ENCODE data around the gene GOLGA2. TPM values are rescaled to one million over a fixed set of nuclear protein-coding genes. Genes with fewer than 3 reads are reported as not detected.

The GOLGA2 gene
- total and polyA plus RNA-seq, 2 donors (not counting 1 experiment from before 2014, with no cell fraction given) = 118 to 126 TPM

DNA sequence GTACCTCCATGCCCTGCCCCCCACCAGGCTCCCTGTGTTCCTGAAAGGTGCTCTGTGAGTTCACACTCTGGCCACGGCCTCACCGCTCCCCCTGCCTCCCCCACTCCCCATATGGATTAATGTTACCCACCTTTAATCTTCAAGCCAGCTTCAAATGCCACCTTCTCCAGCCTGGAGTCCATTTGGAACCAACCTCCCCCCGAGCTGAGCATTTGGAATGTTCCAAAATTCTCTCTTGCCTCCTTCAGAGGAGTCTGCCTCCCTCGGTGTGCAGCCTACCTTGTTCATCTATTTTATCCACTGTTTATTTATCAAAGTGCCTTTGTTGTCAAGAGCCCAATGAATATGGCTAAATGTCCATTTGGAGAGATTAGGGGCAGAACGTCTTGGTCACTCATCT lies 4.3 kb downstream of the GOLGA2 start:
- DNase-seq (ENCODE audit: low read depth in 2 of 2) = no peak
- H3K9me3 ChIP-seq (ENCODE audit: control insufficient read depth, insufficient read depth, low read depth, low read length) = no peaks in the 10 kb centered on the region
- TF ChIP-seq, protein P1, sequence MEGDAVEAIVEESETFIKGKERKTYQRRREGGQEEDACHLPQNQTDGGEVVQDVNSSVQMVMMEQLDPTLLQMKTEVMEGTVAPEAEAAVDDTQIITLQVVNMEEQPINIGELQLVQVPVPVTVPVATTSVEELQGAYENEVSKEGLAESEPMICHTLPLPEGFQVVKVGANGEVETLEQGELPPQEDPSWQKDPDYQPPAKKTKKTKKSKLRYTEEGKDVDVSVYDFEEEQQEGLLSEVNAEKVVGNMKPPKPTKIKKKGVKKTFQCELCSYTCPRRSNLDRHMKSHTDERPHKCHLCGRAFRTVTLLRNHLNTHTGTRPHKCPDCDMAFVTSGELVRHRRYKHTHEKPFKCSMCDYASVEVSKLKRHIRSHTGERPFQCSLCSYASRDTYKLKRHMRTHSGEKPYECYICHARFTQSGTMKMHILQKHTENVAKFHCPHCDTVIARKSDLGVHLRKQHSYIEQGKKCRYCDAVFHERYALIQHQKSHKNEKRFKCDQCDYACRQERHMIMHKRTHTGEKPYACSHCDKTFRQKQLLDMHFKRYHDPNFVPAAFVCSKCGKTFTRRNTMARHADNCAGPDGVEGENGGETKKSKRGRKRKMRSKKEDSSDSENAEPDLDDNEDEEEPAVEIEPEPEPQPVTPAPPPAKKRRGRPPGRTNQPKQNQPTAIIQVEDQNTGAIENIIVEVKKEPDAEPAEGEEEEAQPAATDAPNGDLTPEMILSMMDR (conservative IDR thresholded peaks at IDR 0.05 in 1 of 2, IDR thresholded peaks at IDR 0.05 in 1 of 2; ENCODE audit: low read depth in 1 of 2, low read length in 2 of 2) = no peak
- TF ChIP-seq EZH2 (IDR thresholded peaks at IDR 0.05; ENCODE audit: low read length, missing control alignments) = no peak
- H3K4me3 ChIP-seq (replicated peaks in 1 of 4; ENCODE audit: control extremely low read depth in 1 of 4, insufficient read depth in 1 of 4, low read depth in 3 of 4, low read length in 4 of 4) = no peak overlapping the region
- H3K36me3 ChIP-seq (ENCODE audit: control insufficient read depth, insufficient read depth, low read length) = peaks cover 27% of the 10 kb centered on the region
- H4K20me1 ChIP-seq (ENCODE audit: control insufficient read depth, extremely low read depth, insufficient read depth, low read length) = no peaks in the 10 kb centered on the region
- peaks cover 28% of the 10 kb centered on the region for H3K79me2 ChIP-seq (ENCODE audit: control insufficient read depth, insufficient read depth, low read length)
- no peak overlapping the region for H2AFZ ChIP-seq (ENCODE audit: low read length)
- H3K27ac ChIP-seq (ENCODE audit: insufficient read depth, low read length) = no peak overlapping the region
- peaks cover 4% of the 10 kb centered on the region for H3K4me1 ChIP-seq (ENCODE audit: control insufficient read depth, extremely low read depth, insufficient read depth, low read length)
- no peak overlapping the region for H3K4me2 ChIP-seq (ENCODE audit: extremely low read depth, insufficient read depth, low read length)
- H3K27me3 ChIP-seq (ENCODE audit: control insufficient read depth, insufficient read depth, low read length) = no peaks in the 10 kb centered on the region
- H3K9ac ChIP-seq (ENCODE audit: insufficient read depth, low read length) = no peak overlapping the region

DNA sequence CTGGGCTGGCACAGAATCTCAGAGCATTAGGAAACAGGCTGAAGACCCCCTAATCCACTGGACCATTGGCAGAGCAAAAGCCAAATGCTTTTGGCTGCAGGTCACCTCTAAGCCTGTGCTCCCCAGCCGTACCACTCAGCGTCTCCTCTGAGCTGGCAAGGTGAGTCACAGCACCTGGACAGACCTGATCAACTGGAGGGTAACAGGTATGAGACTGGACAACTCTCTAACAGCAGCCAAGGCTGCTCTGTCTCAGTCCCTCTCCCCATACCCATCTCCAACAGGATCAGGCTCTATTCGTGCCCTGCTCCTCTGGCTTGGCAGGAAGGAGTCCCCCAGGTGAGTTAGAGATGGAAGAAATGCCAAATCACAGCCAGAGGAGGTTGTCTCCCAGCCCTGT lies 4.7 kb downstream of the GOLGA2 start:
- TF ChIP-seq, protein P1 (conservative IDR thresholded peaks at IDR 0.05 in 1 of 2, IDR thresholded peaks at IDR 0.05 in 1 of 2; ENCODE audit: low read depth in 1 of 2, low read length in 2 of 2) = no peak
- no peak for TF ChIP-seq EZH2 (IDR thresholded peaks at IDR 0.05; ENCODE audit: low read length, missing control alignments)
- H3K27me3 ChIP-seq (ENCODE audit: control insufficient read depth, insufficient read depth, low read length) = no peaks in the 10 kb centered on the region
- H3K27ac ChIP-seq (ENCODE audit: insufficient read depth, low read length) = no peak overlapping the region
- H3K4me2 ChIP-seq (ENCODE audit: extremely low read depth, insufficient read depth, low read length) = no peak overlapping the region
- H4K20me1 ChIP-seq (ENCODE audit: control insufficient read depth, extremely low read depth, insufficient read depth, low read length) = no peaks in the 10 kb centered on the region
- no peaks in the 10 kb centered on the region for H3K9me3 ChIP-seq (ENCODE audit: control insufficient read depth, insufficient read depth, low read depth, low read length)
- H3K9ac ChIP-seq (ENCODE audit: insufficient read depth, low read length) = no peak overlapping the region
- peaks cover 4% of the 10 kb centered on the region for H3K4me1 ChIP-seq (ENCODE audit: control insufficient read depth, extremely low read depth, insufficient read depth, low read length)
- peaks cover 27% of the 10 kb centered on the region for H3K36me3 ChIP-seq (ENCODE audit: control insufficient read depth, insufficient read depth, low read length)
- H3K79me2 ChIP-seq (ENCODE audit: control insufficient read depth, insufficient read depth, low read length) = peaks cover 25% of the 10 kb centered on the region
- DNase-seq (ENCODE audit: low read depth in 2 of 2) = no peak
- H3K4me3 ChIP-seq (replicated peaks in 1 of 4; ENCODE audit: control extremely low read depth in 1 of 4, insufficient read depth in 1 of 4, low read depth in 3 of 4, low read length in 4 of 4) = no peak overlapping the region
- no peak overlapping the region for H2AFZ ChIP-seq (ENCODE audit: low read length)

DNA sequence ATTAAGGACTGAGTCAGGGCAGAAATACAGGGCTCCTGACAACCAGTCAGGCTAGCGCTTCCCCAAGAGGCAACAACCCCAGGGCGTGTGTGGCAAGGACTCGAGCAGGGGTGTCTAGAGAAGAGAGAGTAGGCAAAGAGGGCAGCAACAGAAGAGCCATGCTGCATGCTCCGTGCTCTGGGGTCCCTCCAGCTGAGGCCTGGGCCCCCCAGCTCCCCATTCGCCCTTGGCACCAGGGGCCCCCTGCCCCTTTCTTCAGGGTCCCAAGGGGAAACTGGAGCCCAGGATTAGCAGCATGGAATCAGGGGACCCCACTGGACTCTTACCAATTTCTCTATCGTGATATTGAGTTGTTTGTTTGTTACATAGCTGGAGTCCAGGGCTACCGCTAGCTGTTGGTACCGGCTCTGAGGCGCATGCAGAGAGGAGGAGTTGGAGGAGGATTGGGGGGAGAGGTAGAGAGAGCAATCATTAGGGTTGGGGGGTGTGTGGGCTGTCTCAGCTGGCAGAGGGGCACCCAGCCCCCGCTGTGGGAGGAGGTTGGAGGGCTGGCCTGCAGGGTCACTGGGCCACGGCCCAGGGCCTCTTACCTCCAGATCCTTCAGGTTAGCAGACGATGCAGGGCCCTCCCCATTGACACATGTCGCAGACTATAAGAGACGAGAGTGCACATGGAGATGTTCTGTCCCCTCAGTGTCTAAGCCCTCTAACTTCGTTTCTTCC lies 8.8 kb downstream of the GOLGA2 start:
- Histone ChIP-seq H4K20me1 (ENCODE audit: control insufficient read depth, extremely low read depth, insufficient read depth, low read length) (no peaks in the 10 kb centered on the region), H3K4me1 (ENCODE audit: control insufficient read depth, extremely low read depth, insufficient read depth, low read length) (no peaks in the 10 kb centered on the region), H3K4me3 (replicated peaks in 1 of 4; ENCODE audit: control extremely low read depth in 1 of 4, insufficient read depth in 1 of 4, low read depth in 3 of 4, low read length in 4 of 4) (no peak overlapping the region), H3K79me2 (ENCODE audit: control insufficient read depth, insufficient read depth, low read length) (no peaks in the 10 kb centered on the region), H3K27me3 (ENCODE audit: control insufficient read depth, insufficient read depth, low read length) (no peaks in the 10 kb centered on the region), H3K9me3 (ENCODE audit: control insufficient read depth, insufficient read depth, low read depth, low read length) (no peaks in the 10 kb centered on the region), H3K27ac (ENCODE audit: insufficient read depth, low read length) (no peak overlapping the region), H2AFZ (ENCODE audit: low read length) (no peak overlapping the region), H3K9ac (ENCODE audit: insufficient read depth, low read length) (no peak overlapping the region), H3K4me2 (ENCODE audit: extremely low read depth, insufficient read depth, low read length) (no peak overlapping the region), H3K36me3 (ENCODE audit: control insufficient read depth, insufficient read depth, low read length) (peaks cover 27% of the 10 kb centered on the region)
- TF ChIP-seq, protein P1 (conservative IDR thresholded peaks at IDR 0.05 in 1 of 2, IDR thresholded peaks at IDR 0.05 in 1 of 2; ENCODE audit: low read depth in 1 of 2, low read length in 2 of 2) = no peak
- no peak for TF ChIP-seq EZH2 (IDR thresholded peaks at IDR 0.05; ENCODE audit: low read length, missing control alignments)
- DNase-seq (ENCODE audit: low read depth in 2 of 2) = no peak

All from fibroblast of lung (primary cell).